Lower lobe of right lung (tissue), 2 donors: ENCODE data around the gene SLC1A4. TPM values are rescaled to one million over a fixed set of nuclear protein-coding genes. Genes with fewer than 3 reads are reported as not detected.

ENCODE experiments used
- ATAC-seq, 2 donors: fragments of 200-7000 bp; cut with Tn5 transposase; one replicate each; pipeline ENCODE4 v1.9.1; 2020 to 2022; ENCODE audit warnings: mild to moderate bottlenecking in 2 of 2, moderate library complexity in 2 of 2
- DNase-seq: peaks from one replicate; pipeline ENCODE4 v3.0.0-alpha.2; 2020
- H3K27ac ChIP-seq: fragments of 200-600 bp; one replicate; pipeline ENCODE4 v1.8.0; 2022
- H3K27me3 ChIP-seq: fragments of 200-600 bp; one replicate; pipeline ENCODE4 v1.8.0; 2022; ENCODE audit warnings: low read depth
- H3K36me3 ChIP-seq: fragments of 200-600 bp; one replicate; pipeline ENCODE4 v1.8.0; 2022; ENCODE audit warnings: mild to moderate bottlenecking
- H3K4me1 ChIP-seq: fragments of 200-600 bp; one replicate; pipeline ENCODE4 v1.8.0; 2022
- H3K4me3 ChIP-seq: fragments of 200-600 bp; one replicate; pipeline ENCODE4 v1.8.0; 2022; ENCODE audit warnings: mild to moderate bottlenecking
- H3K9me3 ChIP-seq: fragments of 200-600 bp; one replicate; pipeline ENCODE4 v1.8.0; 2022
- intact Hi-C: fragments of 100-400 bp; cut with DNase I; formaldehyde crosslinking; loops from one replicate; pipeline ENCODE4 v1.11.0; 2022
- total RNA-seq: library from RNA; stranded (reverse); fragmentation: NEBNext Ultra II Directional; extraction: Animal tissue kit (Norgen Biotek cat#: 25700); gene quantifications from one replicate; pipeline ENCODE4 v1.2.1, GENCODE V29; 2021
- TF ChIP-seq, protein P1 (sequence below): fragments of 200-600 bp; IDR thresholded peaks from one replicate; pipeline ENCODE4 v1.8.0; 2022; ENCODE audit warnings: antibody characterized with exemption, mild to moderate bottlenecking
- donor health status: DM: no; HTN: yes; CAD: no; lungs with severe emphysema.

SLC1A4 gene
- total RNA-seq, 1 donor from 2014 or later: 9.7 TPM

DNA sequence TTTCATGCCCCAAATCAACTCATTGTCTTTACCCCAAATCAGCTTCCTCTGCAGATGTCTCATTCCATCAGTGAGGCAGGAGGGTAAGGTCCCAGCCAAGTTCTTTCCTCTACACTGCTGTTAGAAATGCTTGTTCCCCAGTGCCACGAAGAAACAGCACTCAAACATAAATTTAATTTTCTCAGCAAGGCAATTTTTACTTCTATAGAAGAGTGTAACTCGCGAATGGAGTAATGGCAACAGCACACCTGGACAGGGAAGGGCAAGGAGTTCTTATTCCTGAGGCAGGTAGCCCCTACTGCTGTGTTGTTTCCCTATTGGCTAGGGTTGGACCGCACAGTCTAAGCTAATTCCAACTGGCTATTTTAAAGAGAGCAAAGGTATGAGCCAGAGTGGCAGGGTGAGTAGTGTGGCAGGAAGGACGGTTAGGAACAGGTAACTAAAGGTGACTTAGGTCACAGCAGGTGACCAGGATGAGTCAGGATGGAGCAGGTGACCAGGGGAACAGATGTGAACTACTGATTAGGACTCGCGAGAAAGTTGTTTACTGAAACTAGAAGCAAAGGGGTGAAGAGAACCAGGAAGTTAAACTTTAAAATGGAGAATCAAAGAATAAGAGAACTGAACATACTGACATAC, 55.0 kb downstream of the SLC1A4 start:
- H3K36me3 ChIP-seq: no peaks in the 10 kb centered on the region

DNA sequence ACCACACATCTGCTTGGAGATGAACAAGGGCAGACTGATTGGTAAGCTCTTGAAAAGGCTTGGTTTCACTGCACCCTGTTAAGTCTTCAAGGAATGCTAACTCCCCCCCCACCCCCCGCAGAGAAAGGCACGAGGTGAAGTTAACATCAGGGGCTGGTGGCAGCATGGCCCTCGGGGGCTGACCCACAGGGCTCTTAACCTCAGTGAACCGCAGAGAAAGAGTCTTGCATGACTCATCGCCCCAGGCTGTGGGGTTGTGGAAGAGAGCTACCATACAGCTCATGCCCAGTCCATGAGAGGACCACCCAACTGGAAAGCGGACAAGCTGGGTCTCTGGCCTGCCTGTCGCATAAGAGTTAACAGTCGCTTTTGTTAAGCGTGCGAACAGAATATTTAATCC, 56.5 kb downstream of the SLC1A4 start:
- Histone ChIP-seq H3K4me3 (no peak overlapping the region), H3K4me1 (no peaks in the 10 kb centered on the region), H3K9me3 (peaks cover 11% of the 10 kb centered on the region), H3K36me3 (no peaks in the 10 kb centered on the region), H3K27ac (no peak overlapping the region), H3K27me3 (no peaks in the 10 kb centered on the region)
- ATAC-seq: no peak
- no peak for DNase-seq
- intact Hi-C loops: no loop called here
- TF ChIP-seq, protein P1, sequence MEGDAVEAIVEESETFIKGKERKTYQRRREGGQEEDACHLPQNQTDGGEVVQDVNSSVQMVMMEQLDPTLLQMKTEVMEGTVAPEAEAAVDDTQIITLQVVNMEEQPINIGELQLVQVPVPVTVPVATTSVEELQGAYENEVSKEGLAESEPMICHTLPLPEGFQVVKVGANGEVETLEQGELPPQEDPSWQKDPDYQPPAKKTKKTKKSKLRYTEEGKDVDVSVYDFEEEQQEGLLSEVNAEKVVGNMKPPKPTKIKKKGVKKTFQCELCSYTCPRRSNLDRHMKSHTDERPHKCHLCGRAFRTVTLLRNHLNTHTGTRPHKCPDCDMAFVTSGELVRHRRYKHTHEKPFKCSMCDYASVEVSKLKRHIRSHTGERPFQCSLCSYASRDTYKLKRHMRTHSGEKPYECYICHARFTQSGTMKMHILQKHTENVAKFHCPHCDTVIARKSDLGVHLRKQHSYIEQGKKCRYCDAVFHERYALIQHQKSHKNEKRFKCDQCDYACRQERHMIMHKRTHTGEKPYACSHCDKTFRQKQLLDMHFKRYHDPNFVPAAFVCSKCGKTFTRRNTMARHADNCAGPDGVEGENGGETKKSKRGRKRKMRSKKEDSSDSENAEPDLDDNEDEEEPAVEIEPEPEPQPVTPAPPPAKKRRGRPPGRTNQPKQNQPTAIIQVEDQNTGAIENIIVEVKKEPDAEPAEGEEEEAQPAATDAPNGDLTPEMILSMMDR: no peak

More for the DNA sequence above, 55.0 kb downstream of the SLC1A4 start:
- Histone ChIP-seq H3K4me1 (no peaks in the 10 kb centered on the region), H3K4me3 (no peak overlapping the region), H3K27ac (no peak overlapping the region), H3K27me3 (no peaks in the 10 kb centered on the region), H3K9me3 (peaks cover 11% of the 10 kb centered on the region)
- TF ChIP-seq, protein P1: no peak
- intact Hi-C loops: loop anchor here (5.0 kb wide), 1 partner anchor 127 kb away; no protein-coding TSS in a partner anchor
- ATAC-seq (no peak), DNase-seq (no peak)

DNA sequence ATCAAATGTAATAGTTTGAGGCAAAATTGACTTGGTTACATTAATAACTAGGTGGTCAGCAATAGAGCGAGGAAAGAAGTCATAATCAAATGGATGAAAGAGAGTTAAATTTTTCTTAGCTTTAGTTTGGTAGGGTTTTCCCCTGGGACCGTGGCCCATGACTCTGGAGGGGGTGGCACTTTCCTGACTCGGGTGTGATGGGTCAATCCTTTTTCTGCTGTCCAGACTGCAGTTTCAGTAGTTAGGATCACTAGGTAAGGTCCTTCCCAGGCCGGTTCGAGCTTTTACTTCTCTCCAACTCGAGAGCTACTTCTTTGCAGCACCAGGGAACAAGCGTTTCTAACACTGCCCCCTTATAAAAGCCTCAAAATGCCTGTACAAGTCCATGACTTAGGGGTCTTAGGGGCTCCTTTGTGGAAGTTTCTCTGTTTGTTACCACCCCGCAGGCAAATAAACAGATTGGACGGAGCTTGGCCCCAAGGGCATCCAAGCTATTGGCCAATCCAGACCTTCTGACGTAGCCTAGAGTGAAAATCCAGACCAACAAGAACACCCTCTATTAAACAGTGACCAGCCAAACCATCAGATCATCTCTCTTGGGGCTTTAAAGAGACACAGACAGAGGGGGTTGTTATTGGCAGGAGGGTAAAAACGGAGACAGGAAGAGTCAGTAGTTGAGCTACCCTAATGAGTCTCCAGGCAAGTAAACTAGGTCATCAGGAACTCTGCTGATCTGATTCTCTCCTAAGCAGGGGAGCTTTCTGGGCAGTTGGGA, 57.6 kb downstream of the SLC1A4 start:
- no peak overlapping the region for H3K27ac ChIP-seq
- intact Hi-C loops: no loop called here
- no peak for ATAC-seq
- TF ChIP-seq, protein P1: no peak
- DNase-seq: no peak
- no peaks in the 10 kb centered on the region for H3K4me1 ChIP-seq
- no peak overlapping the region for H3K4me3 ChIP-seq
- H3K27me3 ChIP-seq: no peaks in the 10 kb centered on the region
- H3K36me3 ChIP-seq: no peaks in the 10 kb centered on the region
- peaks cover 11% of the 10 kb centered on the region for H3K9me3 ChIP-seq

DNA sequence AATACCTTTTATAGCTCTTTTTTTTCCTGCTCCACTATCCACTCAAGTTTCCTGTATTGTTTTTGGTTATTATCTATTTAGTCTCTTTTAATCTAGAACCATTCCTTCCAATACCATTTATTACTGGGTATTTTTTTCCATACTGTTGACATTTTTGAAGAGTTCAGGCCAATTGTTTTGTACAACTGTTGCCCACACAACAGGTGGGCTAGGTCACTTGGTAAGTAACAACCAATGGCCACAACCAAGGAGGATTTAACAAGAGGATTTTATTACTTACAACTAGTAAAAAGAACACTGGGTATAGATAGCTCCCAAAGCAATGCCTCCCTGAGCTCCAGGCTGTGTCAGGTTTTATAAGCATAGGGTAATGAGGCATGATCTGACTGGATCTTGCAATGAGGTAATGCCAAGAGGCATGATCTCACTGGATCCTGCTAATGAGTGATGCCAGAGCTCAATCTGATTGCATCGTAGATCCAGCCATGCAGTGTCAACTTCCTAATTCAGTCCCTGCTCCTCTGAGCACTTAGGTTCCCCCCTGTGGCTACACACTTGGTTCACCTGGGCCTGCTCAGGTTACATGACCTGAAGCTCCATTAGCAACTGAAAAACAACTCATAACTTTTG, 59.9 kb downstream of the SLC1A4 start:
- ATAC-seq (no peak), DNase-seq (no peak)
- no peak overlapping the region for H3K27ac ChIP-seq
- TF ChIP-seq, protein P1: no peak
- peaks cover 4% of the 10 kb centered on the region for H3K4me1 ChIP-seq
- peaks cover 3% of the 10 kb centered on the region for H3K9me3 ChIP-seq
- no peak overlapping the region for H3K4me3 ChIP-seq
- intact Hi-C loops: no loop called here
- H3K27me3 ChIP-seq: no peaks in the 10 kb centered on the region
- H3K36me3 ChIP-seq: no peaks in the 10 kb centered on the region

- Histone ChIP-seq H3K27me3 (no peaks in the 10 kb centered on the region), H3K4me1 (peaks cover 11% of the 10 kb centered on the region), H3K27ac (no peak overlapping the region), H3K4me3 (no peak overlapping the region), H3K36me3 (no peaks in the 10 kb centered on the region), H3K9me3 (no peaks in the 10 kb centered on the region)
- intact Hi-C loops: no loop called here
- ATAC-seq (no peak), DNase-seq (no peak)
- TF ChIP-seq, protein P1: no peak
Observed at GRCh38 chr2:65050931-65051330, 61.7 kb downstream of the SLC1A4 start.
